Pancreas (tissue), 10 donors: ENCODE data around the gene NOD2. TPM values are rescaled to one million over a fixed set of nuclear protein-coding genes. Genes with fewer than 3 reads are reported as not detected.
A peak's percentile ranks its signal among the peaks of the same experiment; 100 is the strongest.

ENCODE experiments used
- ATAC-seq, 4 donors: fragments of 200-7000 bp; cut with Tn5 transposase; one replicate each; pipeline versions ENCODE4 v1.8.0 to v1.9.1; 2020; ENCODE audit warnings: mild to moderate bottlenecking in 4 of 4, moderate library complexity in 4 of 4
- DNase-seq, 6 donors: peaks; one replicate each; pipeline ENCODE4 v3.0.0-alpha.2; 2020
- FAIRE-seq: peaks from 2 replicates; lab custom pipeline; 2012; peaks lifted over from hg19 to GRCh38; lab: Jason Lieb, UNC
- H3K27ac ChIP-seq, 4 donors: fragments of 200-600 bp; sonication (generic); 1 replicate in 3 of 4; 2 replicates in 1 of 4; pipeline versions ENCODE4 v1.5.0 to v1.8.0; 2020
- H3K27me3 ChIP-seq, 4 donors: fragments of 200-600 bp; one replicate each; pipeline ENCODE4 v1.8.0; 2021
- H3K36me3 ChIP-seq, 3 donors: fragments of 200-600 bp; sonication (generic) in 1 of 3; one replicate each; pipeline versions ENCODE4 v1.5.0 to v1.8.0; 2020 to 2021
- H3K4me1 ChIP-seq, 3 donors: fragments of 200-600 bp; one replicate each; pipeline ENCODE4 v1.8.0; 2021
- H3K4me3 ChIP-seq, 4 donors: fragments of 200-600 bp; sonication (generic) in 2 of 4; one replicate each; pipeline versions ENCODE4 v1.5.0 to v1.8.0; 2020 to 2021
- H3K9me3 ChIP-seq, 4 donors: fragments of 200-600 bp; one replicate each; pipeline ENCODE4 v1.8.0; 2021
- CTCF ChIP-seq, 4 donors: fragments of 200-600 bp; sonication (generic) in 3 of 4; IDR thresholded peaks; one replicate each; pipeline versions ENCODE4 v1.5.0 to v1.8.0; 2021; ENCODE audit warnings: antibody characterized with exemption in 4 of 4
- WGBS, 2 donors: extraction: QIAGEN DNeasy Blood & Tissue Kit; methylation state at CpG; one replicate each; pipeline ENCODE4 v1.1.7; 2013; 5-methylcytosine and 5-hydroxymethylcytosine counted together
- intact Hi-C, 3 donors: fragments of 100-400 bp; cut with DNase I; formaldehyde crosslinking; loops; one replicate each; pipeline versions ENCODE4 v1.11.1 to v1.14.2; 2022
- polyA plus RNA-seq, 2 donors: library from polyadenylated mRNA; stranded (reverse); fragments of 200-250 nt; gene quantifications; one replicate each; pipeline ENCODE4 v1.2.3, GENCODE V29; 2013
- total RNA-seq, 6 donors: library from RNA; stranded (reverse); fragmentation: NEBNext Ultra II Directional in 4 of 6; extraction: Animal tissue kit (Norgen Biotek cat#: 25700) in 4 of 6; gene quantifications; one replicate each; pipeline versions ENCODE4 v1.2.1 to v1.2.4, GENCODE V29; 2021 to 2023
- donor health status: healthy with polysubstance abuse.
- donor health status: DM: no; HTN: no; CAD: no; lungs with moderate emphysema.
- donor health status: DM: no; HTN: no; CAD: no.
- donor health status: control.
- donor health status: control.
- donor health status: Bipolar disorder and iron deficiency.
- donor health status: DM: yes; HTN: yes; CAD: no.
- donor health status: DM: no; HTN: no; CAD: no.
- donor health status: DM: no; HTN: no; CAD: no.
- donor health status: DM: yes; HTN: yes; CAD: no.

Gene NOD2
- total and polyA plus RNA-seq, 8 donors = 0.08 to 2.1 (median 0.27) TPM

GRCh38 chr16:50664270-50664669 lies 29.1 kb upstream of the NOD2 start:
- no peak overlapping the region for H3K27ac ChIP-seq
- H3K27me3 ChIP-seq = no peaks in the 10 kb centered on the region
- ATAC-seq (no peak), FAIRE-seq (no peak), DNase-seq (no peak)
- H3K36me3 ChIP-seq = no peaks in the 10 kb centered on the region
- intact Hi-C loops = loop anchor here in 2 of 3 donors (5.0 to 10.0 kb wide), 3 partner anchors 119 to 282 kb away; partner anchors contain the start of gene NKD1 (in 1 of the 2)
- H3K4me3 ChIP-seq = no peak overlapping the region
- 95% methylated on average over 5 of the region's 5 CpGs for WGBS, 2 donors
- TF ChIP-seq CTCF (IDR thresholded peaks at IDR 0.05) = no peak
- H3K9me3 ChIP-seq = no peaks in the 10 kb centered on the region
- H3K4me1 ChIP-seq = peaks cover 0 to 7% (median 0%) of the 10 kb centered on the region in 3 donors

GRCh38 chr16:50665128-50665878 lies 28.1 kb upstream of the NOD2 start:
- Histone ChIP-seq H3K9me3 (no peaks in the 10 kb centered on the region), H3K36me3 (no peaks in the 10 kb centered on the region), H3K4me3 (peak overlapping the region in 3 of 4 donors; percentile 18 to 42 (median 23)), H3K27me3 (no peaks in the 10 kb centered on the region), H3K4me1 (peaks cover 0 to 7% (median 0%) of the 10 kb centered on the region in 3 donors), H3K27ac (peak overlapping the region in 2 of 4 donors; percentile 34 to 44)
- peak; percentile 71 for FAIRE-seq
- ATAC-seq = peak; percentile 88 to 93 (median 92)
- intact Hi-C loops = loop anchor here in 1 of 3 donors (10.0 kb wide), 1 partner anchor 121 kb away; the partner anchor contains the start of gene NKD1
- TF ChIP-seq CTCF (IDR thresholded peaks at IDR 0.05) = peak; percentile 87 to 95 (median 90)
- DNase-seq = peak; percentile 75 to 94 (median 87)
- WGBS, 2 donors = 20 to 22% methylated on average over 40 of the region's 40 CpGs

- intact Hi-C loops = loop anchor here in 1 of 3 donors (10.0 kb wide), 1 partner anchor 122 kb away; the partner anchor contains the start of gene NKD1
- Histone ChIP-seq H3K4me1 (peaks cover 0 to 7% (median 0%) of the 10 kb centered on the region in 3 donors), H3K9me3 (no peaks in the 10 kb centered on the region), H3K4me3 (no peak overlapping the region), H3K27me3 (no peaks in the 10 kb centered on the region), H3K27ac (no peak overlapping the region), H3K36me3 (no peaks in the 10 kb centered on the region)
- DNase-seq (no peak), FAIRE-seq (no peak), ATAC-seq (peak in 1 of 4 donors; percentile 17)
- 85 to 90% methylated on average over 9 of the region's 9 CpGs for WGBS, 2 donors
- TF ChIP-seq CTCF (IDR thresholded peaks at IDR 0.05) = no peak
Measured at GRCh38 chr16:50666658-50667496, 26.5 kb upstream of the NOD2 start.

GRCh38 chr16:50667497-50668367 lies 25.7 kb upstream of the NOD2 start:
- intact Hi-C loops = loop anchor here in 1 of 3 donors (10.0 kb wide), 1 partner anchor 123 kb away; the partner anchor contains the start of gene NKD1
- WGBS, 2 donors = 89% methylated on average over 21 of the region's 21 CpGs
- FAIRE-seq (no peak), DNase-seq (peak in 1 of 6 donors; percentile 45), ATAC-seq (no peak)
- TF ChIP-seq CTCF (IDR thresholded peaks at IDR 0.05) = no peak
- Histone ChIP-seq H3K27me3 (no peaks in the 10 kb centered on the region), H3K9me3 (no peaks in the 10 kb centered on the region), H3K4me1 (peaks cover 0 to 7% (median 0%) of the 10 kb centered on the region in 3 donors), H3K27ac (no peak overlapping the region), H3K4me3 (no peak overlapping the region), H3K36me3 (no peaks in the 10 kb centered on the region)
